Measurements from ENCODE around the gene CFP.

CFP gene

GRCh38 chrX:47590984-47591383 is 38.7 kb downstream of the CFP start:
- no peak for TF ChIP-seq CTCF (IDR thresholded peaks at IDR 0.05; ENCODE audit: low read depth, low read length, missing control alignments)
- DNase-seq (ENCODE audit: low read depth): no peak
- no peak overlapping the region for H3K4me3 ChIP-seq (ENCODE audit: low read depth, low read length)

- no peak for DNase-seq (ENCODE audit: low read depth)
- TF ChIP-seq CTCF (IDR thresholded peaks at IDR 0.05; ENCODE audit: low read depth, low read length, missing control alignments): no peak
- no peak overlapping the region for H3K4me3 ChIP-seq (ENCODE audit: low read depth, low read length)
Observed at GRCh38 chrX:47587906-47588735, 41.6 kb downstream of the CFP start.

DNA sequence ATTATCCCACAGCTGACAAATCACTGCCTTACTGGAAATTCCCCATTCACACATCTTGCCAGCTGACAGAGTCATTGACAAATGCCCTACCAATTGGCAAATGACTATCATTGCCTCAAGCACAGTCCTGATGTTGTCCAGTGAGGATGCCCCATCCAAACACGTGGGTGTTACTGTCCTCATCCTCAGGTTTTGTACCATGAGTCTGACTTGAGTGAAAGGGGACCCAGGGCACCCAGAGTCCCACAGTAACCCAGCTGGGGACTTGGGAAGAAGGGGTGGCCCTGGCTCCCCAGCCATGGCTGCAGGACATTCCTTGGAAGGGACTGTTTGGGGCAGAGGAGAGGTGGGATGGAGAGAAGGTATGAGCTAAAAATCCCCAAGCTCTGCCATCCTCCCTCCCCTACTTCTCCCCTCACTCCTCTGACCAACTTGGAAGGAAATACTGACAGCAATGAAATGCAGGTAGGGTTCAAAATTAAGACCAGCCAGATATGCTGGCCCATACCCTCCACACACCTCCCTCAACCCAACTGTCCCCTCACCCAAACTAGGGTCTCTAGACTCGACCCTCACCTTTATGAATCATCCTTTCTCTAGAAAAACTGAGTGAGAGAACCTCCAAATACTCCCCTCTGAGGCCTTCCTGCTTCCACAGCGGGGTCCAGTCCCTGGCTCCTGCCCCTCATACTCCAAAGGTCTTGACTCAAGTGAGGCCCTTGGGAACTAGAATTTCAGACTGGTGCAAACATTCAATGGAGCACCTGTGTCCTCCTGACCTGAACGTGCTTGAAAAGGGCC is 42.4 kb downstream of the CFP start:
- H3K4me3 ChIP-seq (ENCODE audit: low read depth, low read length): no peak overlapping the region
- TF ChIP-seq CTCF (IDR thresholded peaks at IDR 0.05; ENCODE audit: low read depth, low read length, missing control alignments): no peak
- DNase-seq (ENCODE audit: low read depth): no peak

- no peak for TF ChIP-seq CTCF (IDR thresholded peaks at IDR 0.05; ENCODE audit: low read depth, low read length, missing control alignments)
- DNase-seq (ENCODE audit: low read depth): no peak
Observed at GRCh38 chrX:47586043-47586787, 43.5 kb downstream of the CFP start.

DNA sequence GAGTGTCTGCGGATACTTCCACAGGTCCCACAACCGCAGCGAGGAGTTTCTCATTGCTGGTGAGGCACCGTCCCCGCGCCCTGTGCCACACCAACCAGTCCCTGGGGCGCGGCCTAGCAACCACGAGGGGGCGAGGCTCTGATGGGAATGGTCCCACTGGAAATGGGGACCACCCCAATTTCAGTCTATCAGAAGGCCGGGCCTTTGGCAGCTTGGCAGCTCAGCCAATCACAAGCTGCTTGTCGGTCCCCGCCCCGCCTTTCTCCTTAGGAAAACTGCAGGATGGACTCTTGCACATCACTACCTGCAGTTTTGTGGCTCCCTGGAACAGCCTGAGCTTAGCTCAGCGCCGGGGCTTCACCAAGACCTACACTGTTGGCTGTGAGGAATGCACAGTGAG is 44.5 kb downstream of the CFP start:
- no peak for TF ChIP-seq CTCF (IDR thresholded peaks at IDR 0.05; ENCODE audit: low read depth, low read length, missing control alignments)
- H3K4me3 ChIP-seq (ENCODE audit: low read depth, low read length): no peak overlapping the region
- no peak for DNase-seq (ENCODE audit: low read depth)

More at GRCh38 chrX:47586043-47586787, 43.5 kb downstream of the CFP start:
- no peak overlapping the region for H3K4me3 ChIP-seq (ENCODE audit: low read depth, low read length)

DNA sequence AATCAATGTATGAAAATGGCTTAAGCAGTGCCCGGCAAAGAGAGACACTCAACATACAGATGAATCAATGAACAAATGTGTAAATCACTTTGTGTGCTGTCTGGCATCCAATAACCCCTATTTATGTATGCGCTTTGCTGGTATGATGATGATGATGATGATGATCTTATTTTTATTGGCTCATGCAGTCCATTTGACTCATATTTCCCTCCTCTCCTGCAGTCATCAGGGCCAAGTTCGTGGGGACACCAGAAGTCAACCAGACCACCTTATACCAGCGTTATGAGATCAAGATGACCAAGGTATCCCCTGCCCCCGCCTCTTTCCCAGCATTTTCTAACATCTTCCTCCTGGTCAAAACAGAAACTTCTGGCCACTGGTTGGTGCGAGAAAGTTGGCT is 45.0 kb downstream of the CFP start:
- no peak for TF ChIP-seq CTCF (IDR thresholded peaks at IDR 0.05; ENCODE audit: low read depth, low read length, missing control alignments)
- no peak overlapping the region for H3K4me3 ChIP-seq (ENCODE audit: low read depth, low read length)
- DNase-seq (ENCODE audit: low read depth): no peak
